K562 (cell line): ENCODE measurements around the gene TNIK. TPM values are rescaled to one million over a fixed set of nuclear protein-coding genes. Genes with fewer than 3 reads are reported as not detected.
A peak's percentile ranks its signal among the peaks of the same experiment; 100 is the strongest.

Experiments used
- ATF1 ChIP-seq, 2 experiments: fragments of 450-650 bp in 1 of 2; IDR thresholded peaks; 2 replicates each; pipeline ENCODE4 v1.6.1; 2016; ENCODE audit warnings: missing compliant biosample characterization in 1 of 2, missing genetic modification characterization in 1 of 2
- CSDE1 ChIP-seq, 2 experiments: fragments of 450-650 bp; IDR thresholded peaks; 2 replicates each; pipeline ENCODE4 v1.6.1; 2016; ENCODE audit warnings: mild to moderate bottlenecking in 1 of 2
- EP300 ChIP-seq: IDR thresholded peaks from 2 replicates; pipeline ENCODE4 v1.6.1; 2012; ENCODE audit warnings: low read length, improper control_type of control experiment
- GATA2 ChIP-seq: sonication (generic); formaldehyde crosslinking; IDR thresholded peaks from 2 replicates; pipeline ENCODE4 v1.4.0; 2020; ENCODE audit warnings: mild to moderate bottlenecking, missing genetic modification reagents
- HDAC8 ChIP-seq: fragments of 450-650 bp; IDR thresholded peaks from 2 replicates; pipeline ENCODE4 v1.6.1; 2016; ENCODE audit warnings: mild to moderate bottlenecking, missing genetic modification characterization, moderate library complexity, missing compliant biosample characterization
- MEF2D ChIP-seq: conservative IDR thresholded peaks from 2 replicates; pipeline ENCODE4 v1.6.1; 2016; ENCODE audit warnings: low read depth, missing genetic modification characterization, missing compliant biosample characterization
- RREB1 ChIP-seq: fragments of 250-450 bp; sonication (Bioruptor Pico); IDR thresholded peaks from 2 replicates; pipeline ENCODE4 v1.4.0; 2020
- ZNF512 ChIP-seq: IDR thresholded peaks from 2 replicates; pipeline ENCODE4 v1.6.1; 2016; ENCODE audit warnings: missing genetic modification characterization, missing compliant biosample characterization
- ZNF668 ChIP-seq: fragments of 250-450 bp; sonication (Bioruptor Pico); IDR thresholded peaks from 2 replicates; pipeline ENCODE4 v1.8.0; 2022; ENCODE audit warnings: mild to moderate bottlenecking, inconsistent platforms
- ZNF717 ChIP-seq: fragments of 250-450 bp; sonication (Bioruptor Pico); IDR thresholded peaks from 2 replicates; pipeline ENCODE4 v1.5.0; 2021
- ZNF764 ChIP-seq: fragments of 250-450 bp; sonication (Bioruptor Pico); IDR thresholded peaks from 2 replicates; pipeline ENCODE4 v1.4.0; 2020; ENCODE audit warnings: low read depth, mild to moderate bottlenecking, moderate library complexity
- polyA plus RNA-seq, 8 experiments: library from polyadenylated mRNA; depleted of rRNA in 4 of 8; stranded (reverse) in 5 of 8; unstranded in 3 of 8; fragments of >200 nt; fragmentation: Nextera tagmentation in 2 of 8; fragmentation: Illumina TruSeq in 1 of 8; extraction: Ambion mirVana in 2 of 8; extraction: Trizol in 1 of 8; gene quantifications; 2 replicates each; pipeline versions ENCODE4 v1.2.1 to v1.2.3, GENCODE V29; 2011 to 2014; ENCODE audit warnings: inconsistent platforms in 1 of 8, missing spikeins in 1 of 8
- total RNA-seq, 7 experiments: library from RNA; depleted of rRNA in 6 of 7; stranded (reverse); fragments of >200 nt in 6 of 7; fragmentation: Illumina TruSeq in 2 of 7; extraction: Trizol in 2 of 7; gene quantifications; 2 replicates each; pipeline versions ENCODE4 v1.2.1 to v1.2.3, GENCODE V29; 2011 to 2021; ENCODE audit warnings: low replicate concordance in 1 of 7
- TF ChIP-seq, protein P1 (sequence below): fragments of 250-450 bp; sonication (Bioruptor Pico); IDR thresholded peaks from 2 replicates; pipeline ENCODE4 v1.8.0; 2022; ENCODE audit warnings: moderate library complexity, mild to moderate bottlenecking, inconsistent platforms
- TF ChIP-seq, protein P2 (sequence below): sonication (generic); formaldehyde crosslinking; IDR thresholded peaks from 2 replicates; pipeline ENCODE4 v1.8.0; 2022; ENCODE audit warnings: mild to moderate bottlenecking, missing genetic modification reagents, borderline replicate concordance
- TF ChIP-seq, protein P3 (sequence below), 3 experiments: fragments of 200-800 bp in 1 of 3; sonication (Bioruptor generic) in 1 of 3; sonication (generic) in 1 of 3; formaldehyde crosslinking in 1 of 3; IDR thresholded peaks; 2 replicates each; pipeline versions ENCODE4 v1.6.1 to v1.8.0; 2016 to 2022; ENCODE audit warnings: mild to moderate bottlenecking in 2 of 3, missing compliant biosample characterization in 2 of 3, missing genetic modification characterization in 2 of 3, missing genetic modification reagents in 1 of 3

TNIK gene
- total and polyA plus RNA-seq, 9 of the 15 experiments (the other 6 are each of a cell fraction or from before 2014, with no cell fraction given), result 6.6 to 39.0 (median 24.7) TPM

DNA sequence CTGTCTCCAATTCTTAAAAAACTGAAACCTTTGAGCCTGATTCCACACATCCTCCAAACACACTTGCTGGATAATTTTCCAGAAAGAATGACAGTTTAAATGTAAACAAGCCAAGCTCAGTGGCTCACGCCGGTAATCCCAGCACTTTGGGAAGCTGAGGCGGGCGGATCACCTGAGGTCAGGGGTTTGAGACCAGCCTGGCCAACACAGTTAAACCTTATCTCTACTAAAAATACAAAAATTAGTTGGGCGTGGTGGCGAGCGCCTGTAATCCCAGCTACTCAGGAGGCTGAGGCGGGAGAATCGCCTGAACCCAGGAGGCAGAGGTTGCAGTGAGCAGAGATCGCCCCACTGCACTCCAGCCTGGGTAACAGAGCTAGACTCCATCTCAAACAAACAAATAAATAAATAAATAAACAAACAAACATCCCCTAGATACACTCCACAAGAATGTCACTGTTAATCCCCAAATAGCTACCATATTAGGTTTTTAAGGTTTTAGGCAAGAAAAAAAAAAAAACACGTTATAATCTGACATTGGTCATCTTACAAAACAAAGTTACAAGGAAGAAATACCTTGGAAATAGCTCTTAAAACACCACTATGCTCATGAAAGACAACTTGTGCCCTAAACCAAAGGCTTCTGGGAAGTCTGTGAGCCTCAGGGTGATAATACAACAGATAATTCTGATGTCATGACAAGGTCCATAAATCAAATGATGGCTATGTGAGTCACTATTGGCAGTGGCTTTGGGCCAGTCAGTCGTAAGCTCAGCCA, 13.2 kb downstream of the TNIK start (continued):
- TF ChIP-seq RREB1 (CRISPR knock-in tag), result 0 out of 2 replicates have a peak, but pooled peaks have one; percentile 31
- TF ChIP-seq ZNF668, result peak; percentile 79
- TF ChIP-seq, protein P1, sequence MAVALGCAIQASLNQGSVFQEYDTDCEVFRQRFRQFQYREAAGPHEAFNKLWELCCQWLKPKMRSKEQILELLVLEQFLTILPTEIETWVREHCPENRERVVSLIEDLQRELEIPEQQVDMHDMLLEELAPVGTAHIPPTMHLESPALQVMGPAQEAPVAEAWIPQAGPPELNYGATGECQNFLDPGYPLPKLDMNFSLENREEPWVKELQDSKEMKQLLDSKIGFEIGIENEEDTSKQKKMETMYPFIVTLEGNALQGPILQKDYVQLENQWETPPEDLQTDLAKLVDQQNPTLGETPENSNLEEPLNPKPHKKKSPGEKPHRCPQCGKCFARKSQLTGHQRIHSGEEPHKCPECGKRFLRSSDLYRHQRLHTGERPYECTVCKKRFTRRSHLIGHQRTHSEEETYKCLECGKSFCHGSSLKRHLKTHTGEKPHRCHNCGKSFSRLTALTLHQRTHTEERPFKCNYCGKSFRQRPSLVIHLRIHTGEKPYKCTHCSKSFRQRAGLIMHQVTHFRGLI (CRISPR knock-in tag), result peak; percentile 63; the same call in 1 of the 2 replicates
- TF ChIP-seq, protein P2, sequence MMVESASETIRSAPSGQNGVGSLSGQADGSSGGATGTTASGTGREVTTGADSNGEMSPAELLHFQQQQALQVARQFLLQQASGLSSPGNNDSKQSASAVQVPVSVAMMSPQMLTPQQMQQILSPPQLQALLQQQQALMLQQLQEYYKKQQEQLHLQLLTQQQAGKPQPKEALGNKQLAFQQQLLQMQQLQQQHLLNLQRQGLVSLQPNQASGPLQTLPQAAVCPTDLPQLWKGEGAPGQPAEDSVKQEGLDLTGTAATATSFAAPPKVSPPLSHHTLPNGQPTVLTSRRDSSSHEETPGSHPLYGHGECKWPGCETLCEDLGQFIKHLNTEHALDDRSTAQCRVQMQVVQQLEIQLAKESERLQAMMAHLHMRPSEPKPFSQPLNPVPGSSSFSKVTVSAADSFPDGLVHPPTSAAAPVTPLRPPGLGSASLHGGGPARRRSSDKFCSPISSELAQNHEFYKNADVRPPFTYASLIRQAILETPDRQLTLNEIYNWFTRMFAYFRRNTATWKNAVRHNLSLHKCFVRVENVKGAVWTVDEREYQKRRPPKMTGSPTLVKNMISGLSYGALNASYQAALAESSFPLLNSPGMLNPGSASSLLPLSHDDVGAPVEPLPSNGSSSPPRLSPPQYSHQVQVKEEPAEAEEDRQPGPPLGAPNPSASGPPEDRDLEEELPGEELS (CRISPR knock-in tag), result no peak
- no peak for TF ChIP-seq ZNF764 (CRISPR knock-in tag)
- TF ChIP-seq MEF2D (tag), result peak; percentile 80
- TF ChIP-seq ATF1 (CRISPR knock-in tag; IDR thresholded peaks at IDR 0.05), result no peak
- peak; percentile 84 for TF ChIP-seq ATF1 (tag; IDR thresholded peaks at IDR 0.05)
- peak; percentile 69 for TF ChIP-seq EP300
- TF ChIP-seq ZNF717 (CRISPR knock-in tag), result no peak
- TF ChIP-seq, protein P3, sequence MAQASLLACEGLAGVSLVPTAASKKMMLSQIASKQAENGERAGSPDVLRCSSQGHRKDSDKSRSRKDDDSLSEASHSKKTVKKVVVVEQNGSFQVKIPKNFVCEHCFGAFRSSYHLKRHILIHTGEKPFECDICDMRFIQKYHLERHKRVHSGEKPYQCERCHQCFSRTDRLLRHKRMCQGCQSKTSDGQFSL (CRISPR knock-in tag; IDR thresholded peaks at IDR 0.05), result no peak
- TF ChIP-seq, protein P3 (tag; IDR thresholded peaks at IDR 0.05), result no peak
- peak; percentile 74; the same call in 1 of the 2 replicates for TF ChIP-seq HDAC8 (tag)
- TF ChIP-seq GATA2 (CRISPR knock-in tag), result peak; percentile 67; the same call in 1 of the 2 replicates
- TF ChIP-seq CSDE1 (IDR thresholded peaks at IDR 0.05), result no peak
- TF ChIP-seq ZNF512, result no peak
